HCT116 (cell line): ENCODE data around the gene MYOF.

Experiments used
- CTCF ChIP-seq, 3 experiments: fragments of 200-600 bp in 1 of 3; sonication (generic) in 1 of 3; IDR thresholded peaks in 2 of 3; conservative IDR thresholded peaks in 1 of 3; 2 replicates each; pipeline ENCODE4 v1.5.1; 2012 to 2017; ENCODE audit warnings: low read depth in 2 of 3, low read length in 2 of 3, antibody characterized with exemption in 1 of 3, borderline replicate concordance in 1 of 3, control low read depth in 1 of 3, mild to moderate bottlenecking in 1 of 3, mixed read lengths in 1 of 3, mixed run types in 1 of 3, moderate library complexity in 1 of 3; ENCODE audit not compliant: insufficient read depth in 1 of 3
- MAX ChIP-seq: IDR thresholded peaks from 2 replicates; pipeline ENCODE4 v1.6.1; 2012
- POLR2AphosphoS5 ChIP-seq: IDR thresholded peaks from 2 replicates; pipeline ENCODE4 v1.6.1; 2011; ENCODE audit warnings: mild to moderate bottlenecking, low read depth, low read length, moderate library complexity
- RAD21 ChIP-seq: IDR thresholded peaks from 2 replicates; pipeline ENCODE4 v1.6.1; 2012; ENCODE audit warnings: low read depth, mild to moderate bottlenecking
- SIN3A ChIP-seq: IDR thresholded peaks from 2 replicates; pipeline ENCODE4 v1.6.1; 2012; ENCODE audit warnings: low read depth
- TCF7L2 ChIP-seq: IDR thresholded peaks from 2 replicates; pipeline ENCODE4 v1.7.0; 2011; ENCODE audit warnings: borderline replicate concordance, inconsistent platforms; ENCODE audit not compliant: insufficient read depth, insufficient read length; ENCODE audit errors: extremely low read depth
- TF ChIP-seq, protein P1 (sequence below): IDR thresholded peaks from 2 replicates; pipeline ENCODE4 v1.6.1; 2012; ENCODE audit warnings: low read depth

- no peak for TF ChIP-seq CTCF (IDR thresholded peaks at IDR 0.05 in 2 of 3, conservative IDR thresholded peaks at IDR 0.05 in 1 of 3; ENCODE audit: borderline replicate concordance in 1 of 3, insufficient read depth in 1 of 3, low read depth in 2 of 3, low read length in 2 of 3)
- no peak for TF ChIP-seq SIN3A
- TF ChIP-seq TCF7L2: no peak
- no peak for TF ChIP-seq MAX
- TF ChIP-seq RAD21: no peak
- TF ChIP-seq POLR2AphosphoS5: no peak
- TF ChIP-seq, protein P1, sequence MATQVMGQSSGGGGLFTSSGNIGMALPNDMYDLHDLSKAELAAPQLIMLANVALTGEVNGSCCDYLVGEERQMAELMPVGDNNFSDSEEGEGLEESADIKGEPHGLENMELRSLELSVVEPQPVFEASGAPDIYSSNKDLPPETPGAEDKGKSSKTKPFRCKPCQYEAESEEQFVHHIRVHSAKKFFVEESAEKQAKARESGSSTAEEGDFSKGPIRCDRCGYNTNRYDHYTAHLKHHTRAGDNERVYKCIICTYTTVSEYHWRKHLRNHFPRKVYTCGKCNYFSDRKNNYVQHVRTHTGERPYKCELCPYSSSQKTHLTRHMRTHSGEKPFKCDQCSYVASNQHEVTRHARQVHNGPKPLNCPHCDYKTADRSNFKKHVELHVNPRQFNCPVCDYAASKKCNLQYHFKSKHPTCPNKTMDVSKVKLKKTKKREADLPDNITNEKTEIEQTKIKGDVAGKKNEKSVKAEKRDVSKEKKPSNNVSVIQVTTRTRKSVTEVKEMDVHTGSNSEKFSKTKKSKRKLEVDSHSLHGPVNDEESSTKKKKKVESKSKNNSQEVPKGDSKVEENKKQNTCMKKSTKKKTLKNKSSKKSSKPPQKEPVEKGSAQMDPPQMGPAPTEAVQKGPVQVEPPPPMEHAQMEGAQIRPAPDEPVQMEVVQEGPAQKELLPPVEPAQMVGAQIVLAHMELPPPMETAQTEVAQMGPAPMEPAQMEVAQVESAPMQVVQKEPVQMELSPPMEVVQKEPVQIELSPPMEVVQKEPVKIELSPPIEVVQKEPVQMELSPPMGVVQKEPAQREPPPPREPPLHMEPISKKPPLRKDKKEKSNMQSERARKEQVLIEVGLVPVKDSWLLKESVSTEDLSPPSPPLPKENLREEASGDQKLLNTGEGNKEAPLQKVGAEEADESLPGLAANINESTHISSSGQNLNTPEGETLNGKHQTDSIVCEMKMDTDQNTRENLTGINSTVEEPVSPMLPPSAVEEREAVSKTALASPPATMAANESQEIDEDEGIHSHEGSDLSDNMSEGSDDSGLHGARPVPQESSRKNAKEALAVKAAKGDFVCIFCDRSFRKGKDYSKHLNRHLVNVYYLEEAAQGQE: no peak
Measured at GRCh38 chr10:93488956-93489528, 6.9 kb upstream of the MYOF start.
